ENCODE measurements around the gene GSTM2. TPM values are rescaled to one million over a fixed set of nuclear protein-coding genes. Genes with fewer than 3 reads are reported as not detected.
A peak's percentile ranks its signal among the peaks of the same experiment; 100 is the strongest.

GSTM2 gene
- total RNA-seq, 1 donor from 2014 or later: 68.4 TPM

DNA sequence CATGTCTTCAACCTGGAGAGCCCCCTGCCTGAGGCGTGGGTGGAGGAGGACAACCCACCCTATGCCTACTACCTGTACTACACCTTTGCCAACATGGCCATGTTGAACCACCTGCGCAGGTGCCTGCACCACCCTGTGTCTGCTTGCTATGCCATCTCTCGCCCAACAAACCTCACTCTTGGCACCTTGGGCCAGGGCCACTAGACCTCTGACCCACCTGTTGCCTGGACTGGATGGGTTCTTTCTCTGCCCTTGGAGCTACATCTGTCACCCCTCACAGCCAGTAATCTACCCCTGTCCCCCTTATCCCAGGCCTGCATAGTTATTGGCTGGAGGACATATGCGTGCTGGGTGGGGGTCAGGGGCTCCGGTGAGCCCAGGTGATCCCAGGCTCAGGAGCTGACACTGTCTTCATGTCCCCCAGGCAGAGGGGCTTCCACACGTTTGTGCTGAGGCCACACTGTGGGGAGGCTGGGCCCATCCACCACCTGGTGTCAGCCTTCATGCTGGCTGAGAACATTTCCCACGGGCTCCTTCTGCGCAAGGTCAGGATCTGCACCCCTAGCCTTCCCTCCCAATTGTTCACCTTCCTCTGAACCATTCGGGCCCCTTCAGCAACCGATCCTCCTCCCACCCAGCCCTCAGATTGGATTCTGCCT is 38.4 kb upstream of the GSTM2 start:
- DNase-seq: no peak

DNA sequence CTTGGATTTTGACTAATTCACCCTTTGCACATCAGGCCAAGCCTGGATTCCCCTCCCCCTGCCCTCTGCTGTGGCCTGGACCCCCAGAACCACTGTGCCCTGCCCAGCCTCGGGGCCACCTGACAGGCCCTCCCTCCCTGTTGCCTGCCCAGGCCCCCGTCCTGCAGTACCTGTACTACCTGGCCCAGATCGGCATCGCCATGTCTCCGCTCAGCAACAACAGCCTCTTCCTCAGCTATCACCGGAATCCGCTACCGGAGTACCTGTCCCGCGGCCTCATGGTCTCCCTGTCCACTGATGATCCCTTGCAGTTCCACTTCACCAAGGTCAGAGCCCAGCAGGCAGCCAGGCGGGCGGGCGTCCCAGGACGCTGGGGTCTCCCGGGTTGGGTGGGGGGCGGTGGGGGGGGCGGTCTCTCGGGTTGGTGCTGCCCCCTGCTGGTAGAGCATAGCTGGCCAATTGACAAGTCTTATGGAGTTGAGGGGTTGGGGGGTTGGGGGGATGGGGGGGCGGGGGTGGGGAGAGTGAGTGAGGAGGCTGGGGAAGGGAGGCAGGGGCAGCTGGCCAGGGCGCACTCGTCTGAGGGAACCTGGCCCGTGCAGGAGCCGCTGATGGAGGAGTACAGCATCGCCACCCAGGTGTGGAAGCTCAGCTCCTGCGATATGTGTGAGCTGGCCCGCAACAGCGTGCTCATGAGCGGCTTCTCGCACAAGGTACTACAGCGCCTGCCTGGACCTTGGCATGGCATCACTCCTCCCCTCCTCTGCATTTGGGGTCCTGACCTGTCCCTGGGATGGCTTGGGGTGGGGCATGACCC is 37.6 kb upstream of the GSTM2 start:
- DNase-seq: no peak

DNA sequence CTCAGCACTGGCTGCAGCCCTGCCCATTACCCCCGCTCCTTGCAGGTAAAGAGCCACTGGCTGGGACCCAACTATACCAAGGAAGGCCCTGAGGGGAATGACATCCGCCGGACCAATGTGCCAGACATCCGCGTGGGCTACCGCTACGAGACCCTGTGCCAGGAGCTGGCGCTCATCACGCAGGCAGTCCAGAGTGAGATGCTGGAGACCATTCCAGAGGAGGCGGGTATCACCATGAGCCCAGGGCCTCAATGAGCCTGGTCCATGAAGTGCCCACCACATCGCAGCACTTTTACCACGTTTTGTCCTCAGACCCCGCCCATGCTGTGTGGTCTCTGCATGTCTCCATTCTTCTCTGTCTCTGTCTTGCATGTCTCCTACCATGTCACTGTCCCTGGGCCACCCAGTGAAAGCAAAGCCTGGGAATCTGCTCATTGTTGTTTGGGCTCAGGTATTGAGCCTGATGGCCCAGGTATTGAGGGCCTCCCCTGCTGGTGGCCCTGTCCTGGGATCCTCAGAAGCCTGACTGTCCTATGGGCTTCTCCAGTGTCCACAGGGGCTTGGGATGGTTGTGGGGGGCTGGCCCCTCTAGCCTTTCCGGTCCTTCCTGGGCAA is 36.9 kb upstream of the GSTM2 start:
- DNase-seq: no peak

DNA sequence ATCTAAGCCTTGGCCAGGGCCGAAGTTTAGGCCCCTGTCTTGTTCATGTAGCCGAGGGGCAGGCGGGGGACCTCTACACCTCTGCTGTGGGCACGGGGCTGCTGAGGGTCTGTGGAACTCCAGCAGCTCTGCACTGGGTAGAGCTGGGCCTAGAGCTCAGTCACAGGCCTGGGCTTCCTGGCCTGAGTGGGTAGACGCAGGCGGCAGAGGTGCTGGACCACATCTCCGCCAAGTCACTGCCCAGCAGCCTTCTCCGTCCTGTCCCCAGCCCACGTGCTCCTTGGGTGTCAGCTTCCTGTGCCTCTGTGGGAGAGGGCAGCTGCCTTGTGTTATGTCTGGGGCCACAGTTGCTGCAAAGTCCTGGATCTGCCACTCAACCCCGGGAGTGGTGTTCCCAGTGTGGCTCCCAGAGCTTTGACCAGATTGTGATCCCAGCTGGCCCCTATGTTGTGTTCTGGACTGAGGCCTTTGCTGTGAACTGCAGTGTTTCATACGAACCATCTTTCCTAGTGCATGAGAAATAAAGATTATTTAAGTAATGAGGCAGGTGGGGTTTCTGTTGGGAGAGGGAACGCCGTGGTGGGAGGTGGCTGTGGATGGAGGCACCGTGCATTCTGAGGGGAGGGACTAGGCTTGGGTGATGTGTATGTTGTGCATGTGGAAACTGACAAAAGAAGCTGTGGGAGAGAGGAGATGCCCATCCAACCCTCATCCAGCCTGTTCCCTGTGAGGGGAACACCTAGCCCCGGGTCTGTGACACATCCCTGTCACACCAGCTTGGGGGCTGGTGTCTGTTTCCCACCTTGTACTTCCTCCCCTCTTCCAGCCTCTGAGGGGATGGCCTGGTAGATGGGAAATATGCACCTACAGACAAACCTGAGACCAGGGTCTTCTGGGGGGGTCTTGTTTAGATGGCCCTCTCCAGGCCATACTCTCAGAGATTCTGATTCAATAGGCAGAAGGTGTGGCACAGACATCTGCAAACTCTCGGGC is 36.0 kb upstream of the GSTM2 start:
- DNase-seq: no peak

DNA sequence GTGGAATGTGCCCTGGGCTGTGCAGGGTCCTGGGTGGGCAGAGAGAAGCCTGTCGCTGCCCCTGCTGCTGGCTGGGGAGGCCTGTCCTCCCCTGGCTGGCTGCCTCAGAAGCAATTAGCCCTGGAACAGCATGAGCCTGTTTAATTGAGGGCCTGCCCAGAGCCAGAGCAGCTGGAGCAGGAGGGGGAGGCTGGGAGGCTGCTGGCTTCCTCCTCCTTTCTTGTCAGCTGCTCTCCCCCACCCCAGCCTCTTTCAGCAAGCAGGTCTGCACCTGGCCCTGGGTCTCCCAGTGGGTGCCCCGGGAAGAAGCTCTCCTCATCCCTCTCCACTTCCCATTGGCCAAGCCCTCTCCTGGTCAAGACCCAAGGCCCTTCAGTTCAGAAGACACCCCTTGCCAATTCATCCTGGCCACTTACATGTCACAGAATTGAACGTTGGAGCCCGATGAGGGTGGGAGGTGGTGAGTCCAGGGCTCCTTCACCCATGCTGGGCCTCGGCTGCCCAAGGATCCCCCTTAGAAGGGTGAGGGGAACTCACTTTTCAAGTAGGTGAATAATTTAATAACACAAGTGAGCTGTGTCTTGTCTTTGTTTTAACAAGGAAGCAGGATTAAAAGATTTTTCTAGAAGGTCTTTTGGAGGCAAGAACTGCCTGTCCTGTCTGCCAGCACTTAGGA is 35.0 kb upstream of the GSTM2 start:
- no peak for DNase-seq

DNA sequence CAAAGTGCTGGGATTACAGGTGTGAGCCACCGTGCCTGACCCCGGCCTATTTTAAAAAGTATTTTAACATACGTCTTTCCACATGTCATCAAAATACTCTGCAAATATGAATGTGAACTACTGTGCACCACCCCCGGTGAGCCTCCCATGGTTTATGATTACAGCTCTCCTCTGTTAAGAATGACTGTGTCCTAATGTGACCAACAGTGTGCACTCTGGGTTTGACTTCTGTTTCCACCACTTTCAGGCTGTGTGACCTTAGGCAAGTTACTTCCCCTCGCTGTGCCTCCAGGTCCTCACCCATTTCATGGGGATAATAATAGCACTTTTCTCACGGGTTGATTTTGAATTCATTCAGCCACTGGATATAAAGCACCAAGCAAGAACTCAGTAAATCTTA is 33.6 kb upstream of the GSTM2 start:
- no peak for DNase-seq

DNA sequence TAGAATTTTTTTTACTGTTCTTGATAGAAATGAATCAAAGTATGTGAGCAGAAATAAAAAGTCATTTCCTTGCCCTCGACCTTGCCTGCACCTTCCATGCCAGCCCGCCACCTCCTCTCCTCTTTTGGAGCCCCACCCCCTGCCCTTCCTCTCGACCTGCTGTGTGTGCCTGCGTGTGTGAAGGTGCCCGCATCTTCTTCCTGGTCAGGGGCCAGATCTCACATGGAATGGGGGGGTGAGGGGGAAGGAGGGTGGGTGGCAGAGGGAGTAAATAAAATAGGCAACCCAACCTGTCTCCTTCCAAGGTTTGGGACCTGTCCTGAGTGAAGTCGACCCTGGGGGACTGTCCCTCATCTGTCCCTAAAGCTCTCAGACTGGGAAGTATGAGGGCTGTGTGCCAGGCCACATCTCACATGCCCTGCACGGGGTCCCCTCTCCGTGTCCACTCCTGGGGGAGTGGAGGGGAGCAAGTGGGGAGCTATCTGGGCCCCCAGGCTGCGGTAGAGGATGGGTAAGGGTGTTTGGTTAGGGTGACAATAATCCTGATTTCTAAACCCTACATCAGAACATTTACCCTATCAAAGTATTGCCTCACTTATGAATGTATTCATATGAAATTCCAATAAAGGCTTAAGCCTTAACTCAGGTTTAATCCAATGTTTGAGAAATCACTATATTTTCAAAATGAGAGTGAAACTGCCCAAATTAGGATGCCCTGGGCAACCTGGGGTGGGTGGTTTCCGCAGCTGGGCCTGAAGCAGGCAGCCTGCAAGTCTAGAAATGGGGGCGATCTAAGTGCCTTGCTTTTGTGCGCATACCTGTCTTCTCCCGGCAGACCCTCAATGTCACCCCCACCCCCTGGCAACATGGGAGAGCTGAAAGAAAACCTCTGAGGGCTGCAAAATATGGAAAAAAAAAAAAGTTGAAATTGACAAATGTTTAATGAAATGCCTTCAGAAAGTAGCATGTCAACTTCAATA is 32.8 kb upstream of the GSTM2 start:
- no peak for DNase-seq

DNA sequence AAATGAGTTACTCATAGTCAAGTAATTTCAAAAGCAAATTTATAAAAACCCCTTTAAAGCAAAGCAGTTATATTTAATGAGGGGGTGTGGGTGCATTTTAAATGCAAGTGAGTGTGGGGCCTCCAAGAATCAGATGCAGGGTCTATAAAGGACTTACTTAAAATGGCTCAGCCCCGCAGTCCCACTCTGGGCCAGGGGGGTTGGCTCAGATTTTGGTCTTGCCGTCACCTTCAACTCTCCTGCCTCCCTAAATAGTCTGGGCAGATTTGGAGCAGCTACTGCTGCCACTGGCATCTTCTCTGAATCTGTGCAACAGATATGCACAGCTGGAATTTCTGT is 32.0 kb upstream of the GSTM2 start:
- no peak for DNase-seq

DNA sequence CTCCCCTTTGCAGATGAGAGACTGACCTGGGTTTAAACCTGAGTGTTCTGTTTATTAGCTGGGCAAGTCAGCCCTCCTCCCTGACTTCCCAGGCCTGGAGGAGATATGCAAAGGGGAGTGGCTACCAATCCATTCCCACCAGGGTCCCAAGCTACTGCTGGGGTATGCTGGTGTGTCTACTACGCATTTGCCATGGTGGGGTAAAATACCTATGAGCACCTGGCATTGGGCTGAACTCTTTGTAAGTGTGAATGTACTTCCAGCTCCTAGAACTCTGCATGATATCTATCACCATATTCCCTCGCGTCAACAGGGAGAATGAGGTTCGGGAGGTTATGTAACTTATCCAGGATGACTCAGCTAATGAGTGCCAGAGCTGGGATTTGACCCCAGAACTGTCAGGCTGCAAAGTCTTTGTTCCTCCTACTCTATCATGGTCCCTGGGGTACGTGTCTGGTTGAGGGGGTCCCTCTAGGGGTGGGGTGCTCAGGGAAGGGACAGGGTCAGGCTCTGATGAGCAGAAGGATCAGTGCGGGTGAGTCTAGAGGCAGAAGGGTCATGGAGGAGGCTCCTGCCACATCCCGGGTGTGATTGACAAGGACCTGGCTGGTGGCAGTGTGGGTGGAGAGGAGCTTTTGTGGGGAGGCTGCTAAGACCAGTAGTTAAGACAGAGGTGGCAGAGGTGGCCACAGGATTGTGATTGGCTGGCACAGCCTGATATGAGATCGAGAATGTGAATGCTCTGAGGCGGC is 31.5 kb upstream of the GSTM2 start:
- DNase-seq: no peak

DNA sequence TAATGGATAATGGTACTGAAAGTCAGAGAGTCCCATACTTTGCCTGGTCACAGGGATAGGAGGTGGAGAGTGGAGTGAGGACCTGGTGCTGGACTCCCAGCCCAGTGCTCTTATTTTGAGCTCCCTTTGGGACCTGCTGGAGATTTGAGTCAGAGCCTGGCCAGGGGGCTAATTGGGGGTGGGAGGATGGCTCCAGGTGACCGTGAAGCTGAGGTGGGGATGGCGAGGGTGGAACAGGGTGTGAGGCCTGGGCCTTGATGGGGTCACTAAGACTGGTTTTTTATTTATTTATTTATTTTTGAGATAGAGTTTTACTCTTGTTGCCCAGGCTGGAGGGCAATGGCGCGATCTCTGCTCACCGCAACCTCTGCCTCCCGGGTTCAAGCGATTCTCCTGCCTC is 30.4 kb upstream of the GSTM2 start:
- DNase-seq: no peak

DNA sequence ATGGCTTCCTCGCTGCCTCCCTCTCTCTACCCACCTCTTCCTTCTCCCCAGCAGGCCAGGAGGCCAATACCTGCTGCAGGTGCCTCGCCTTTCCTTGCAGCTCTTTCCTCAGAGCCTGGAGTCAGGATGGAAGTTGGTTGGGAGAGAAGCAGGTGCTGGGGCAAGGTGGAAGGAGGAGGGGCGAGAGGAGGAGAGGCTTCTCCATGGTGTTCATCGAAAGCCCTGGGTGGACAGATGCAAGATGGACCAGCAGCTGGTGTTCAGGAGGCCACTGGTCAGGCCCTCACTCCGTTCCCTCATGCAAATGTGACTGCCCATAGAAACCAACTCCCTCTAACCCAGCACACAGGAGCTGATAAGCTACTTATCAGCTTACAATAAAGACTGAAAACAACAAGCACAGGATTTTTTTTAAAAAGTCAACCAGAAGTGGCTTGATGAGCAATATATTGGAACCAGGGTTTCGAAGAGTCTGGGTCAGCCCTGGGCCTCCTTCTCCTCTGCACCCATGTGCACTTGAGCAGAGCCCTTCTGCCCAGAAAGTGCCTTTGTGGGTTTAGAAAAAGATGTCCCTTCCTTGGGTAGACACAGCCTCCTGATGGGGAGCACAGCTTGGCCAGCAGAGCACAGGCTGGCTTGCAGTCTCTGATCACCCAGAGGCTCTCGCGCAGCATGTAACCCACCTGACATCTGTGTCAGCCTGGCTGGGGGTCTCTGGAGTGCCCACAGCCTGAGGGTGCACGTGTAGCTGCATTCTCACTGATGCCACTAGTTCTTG is 28.6 kb upstream of the GSTM2 start:
- no peak for DNase-seq

DNA sequence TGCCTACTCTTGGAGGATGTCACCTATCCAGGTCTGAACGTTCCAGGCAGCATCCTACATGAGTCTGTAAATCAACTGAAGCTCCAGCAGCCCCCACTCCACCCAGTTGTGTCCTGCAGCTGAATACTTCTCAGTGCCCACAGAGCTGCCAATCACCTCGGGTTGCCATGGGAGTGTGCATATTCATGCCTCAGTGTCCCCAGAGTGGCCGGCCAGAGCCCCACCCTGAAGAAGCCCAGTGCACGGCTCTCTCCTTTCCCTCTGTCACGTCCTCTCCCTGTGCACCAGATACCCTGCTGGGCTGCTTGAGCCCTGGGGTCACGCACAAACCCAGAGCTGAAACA is 28.0 kb upstream of the GSTM2 start:
- DNase-seq: no peak

DNA sequence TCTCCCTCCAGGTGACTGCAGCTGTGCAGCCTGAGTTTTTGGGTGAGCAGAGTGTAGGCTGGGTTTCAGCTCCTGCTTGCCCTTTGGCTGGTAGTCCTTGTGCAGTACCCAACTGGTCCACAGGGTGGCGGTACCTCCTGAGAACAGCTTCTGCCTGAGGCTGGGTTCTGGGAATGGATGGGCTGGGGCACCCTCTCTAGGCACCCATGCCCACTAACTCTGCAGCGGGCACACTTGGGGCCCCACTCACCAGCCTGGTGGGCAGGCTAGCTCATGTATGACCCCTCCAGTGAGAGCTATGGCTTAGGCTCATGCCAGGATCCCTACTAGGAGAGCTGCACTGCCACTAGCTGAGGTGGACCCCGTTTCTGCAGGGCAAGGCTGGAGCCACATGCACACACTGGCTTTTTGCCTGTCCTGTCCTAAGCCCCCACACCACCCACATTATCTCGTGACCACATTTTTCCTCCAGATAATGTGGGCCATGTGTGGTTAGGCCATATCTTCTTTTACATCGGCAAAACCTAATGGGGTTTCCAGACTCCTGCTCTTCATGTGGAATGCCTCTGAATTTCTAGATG is 27.5 kb upstream of the GSTM2 start:
- DNase-seq: peak; percentile 24

DNA sequence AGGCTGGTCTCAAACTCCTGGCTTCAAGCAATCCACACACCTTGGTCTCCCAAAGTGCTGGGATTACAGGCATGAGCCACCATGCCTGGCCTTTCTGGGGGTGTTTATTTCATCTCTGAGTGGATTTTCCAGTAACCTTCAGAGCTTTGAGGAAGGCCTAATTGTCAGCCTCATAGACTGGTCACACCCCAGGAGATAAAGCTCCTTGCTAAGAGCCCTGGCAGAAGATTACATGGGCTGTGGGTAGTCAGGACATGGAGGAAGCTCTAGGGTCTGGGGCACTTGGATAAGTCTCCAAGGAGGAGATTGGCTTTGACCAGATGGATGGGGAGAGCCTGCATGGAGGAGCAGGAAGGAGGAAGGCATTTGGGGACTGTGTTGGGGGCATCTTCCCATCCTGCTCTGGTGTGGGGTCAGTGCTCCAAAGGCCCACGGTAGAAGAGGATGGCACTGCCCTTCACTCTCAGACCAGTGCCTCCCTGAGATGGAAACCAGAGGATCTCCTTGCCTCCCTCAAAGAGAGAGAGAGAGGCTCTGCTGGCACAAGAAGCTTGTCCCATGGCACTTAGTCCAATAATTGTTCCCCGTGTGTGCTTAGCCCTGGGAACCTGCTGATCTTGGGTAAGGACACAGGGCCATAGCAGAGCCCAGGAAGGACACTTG is 26.6 kb upstream of the GSTM2 start:
- no peak for DNase-seq

DNA sequence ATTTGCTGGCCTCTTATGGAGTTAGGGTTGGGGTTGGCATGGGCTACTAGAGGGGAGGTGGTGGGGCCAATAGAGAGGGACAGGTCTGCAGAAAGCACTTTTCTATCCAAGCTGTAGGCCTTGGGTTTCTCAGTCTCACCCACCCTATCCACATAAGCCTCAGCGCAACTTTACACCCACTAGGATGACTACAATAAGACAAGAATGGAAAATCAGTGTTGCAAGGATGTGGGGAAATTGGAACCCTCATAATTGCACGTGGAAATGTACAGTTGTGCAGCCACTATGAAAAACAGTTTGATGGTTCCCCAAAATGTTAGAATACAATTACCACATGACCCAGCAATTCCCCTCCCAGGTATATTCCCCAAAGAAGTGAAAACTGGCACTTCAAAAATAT is 26.0 kb upstream of the GSTM2 start:
- no peak for DNase-seq

DNA sequence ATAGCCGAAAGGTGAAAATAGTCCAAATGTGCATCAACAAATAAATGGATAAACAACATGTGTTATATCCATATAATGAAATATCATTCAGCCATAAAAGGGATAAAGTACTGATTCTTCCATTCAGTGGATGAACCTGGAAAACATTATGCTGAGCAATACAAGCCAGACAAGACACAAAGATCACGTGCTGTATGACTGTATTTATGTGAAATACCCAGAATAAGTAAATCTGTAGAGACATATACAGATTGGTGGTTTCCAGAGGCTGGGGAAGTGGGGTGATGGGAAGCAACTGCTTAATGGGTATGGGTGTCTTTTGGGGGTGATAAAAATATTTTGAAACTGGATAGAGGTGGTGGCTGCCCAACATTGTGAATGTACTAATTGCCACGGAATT is 25.2 kb upstream of the GSTM2 start:
- no peak for DNase-seq

DNA sequence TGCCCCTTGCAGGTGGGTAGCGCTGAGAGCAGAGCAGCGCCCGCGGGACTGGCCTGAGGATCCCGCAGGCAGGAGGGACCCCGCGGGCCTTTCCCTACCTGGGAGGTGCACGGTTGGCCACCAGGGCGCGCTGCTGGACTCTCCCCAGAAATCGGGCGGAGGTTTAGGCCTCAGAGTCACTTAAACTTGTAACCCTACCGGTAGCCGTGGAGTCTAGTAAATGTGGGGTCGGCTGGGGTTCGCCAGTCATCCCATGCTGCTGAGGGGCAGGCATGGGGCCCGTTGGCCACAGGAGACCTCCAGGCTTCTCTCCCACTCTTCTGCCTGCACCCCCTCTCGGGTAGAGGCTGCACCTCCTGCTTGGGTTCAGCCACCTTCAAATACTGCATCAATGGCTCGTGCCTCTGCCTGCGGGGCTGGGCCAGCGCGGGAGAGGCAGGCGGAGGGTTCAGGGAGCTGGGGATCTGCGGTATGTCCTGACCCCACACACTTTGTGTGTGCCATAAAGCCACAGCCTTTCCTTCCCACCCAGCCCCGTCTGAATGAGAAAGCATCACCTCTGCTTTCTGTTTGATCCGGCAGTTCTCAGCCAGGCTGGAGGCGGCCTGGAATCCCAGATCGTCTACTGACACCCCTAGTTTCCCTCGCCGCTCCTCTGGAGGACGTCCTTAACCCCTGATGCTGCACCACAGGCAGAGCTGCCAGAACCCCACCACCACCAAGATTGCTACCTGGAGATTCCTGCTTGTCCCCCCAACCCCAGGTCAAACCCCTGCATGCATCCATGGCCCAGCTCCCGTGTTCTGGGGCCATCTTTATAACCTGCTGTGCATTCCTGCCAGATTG is 24.2 kb upstream of the GSTM2 start:
- peak; percentile 14 for DNase-seq

Data from skin of body (tissue), 2 donors.